LNCaP clone FGC (cell line): ENCODE measurements around the gene SOHLH1.

Source experiments
- DNase-seq: peaks from one replicate; pipeline ENCODE4 v3.0.0-alpha.2; 2011; ENCODE audit warnings: low read depth
- H3K4me3 ChIP-seq: 2 replicates; pipeline ENCODE4 v1.5.1; 2011; ENCODE audit warnings: mild to moderate bottlenecking, low read depth, low read length, control low read depth
- TF ChIP-seq, protein P1 (sequence below): IDR thresholded peaks from 2 replicates; pipeline ENCODE4 v1.5.1; 2012; ENCODE audit warnings: mild to moderate bottlenecking; ENCODE audit not compliant: control insufficient read depth, insufficient read depth; ENCODE audit errors: extremely low read depth

SOHLH1 gene

DNA sequence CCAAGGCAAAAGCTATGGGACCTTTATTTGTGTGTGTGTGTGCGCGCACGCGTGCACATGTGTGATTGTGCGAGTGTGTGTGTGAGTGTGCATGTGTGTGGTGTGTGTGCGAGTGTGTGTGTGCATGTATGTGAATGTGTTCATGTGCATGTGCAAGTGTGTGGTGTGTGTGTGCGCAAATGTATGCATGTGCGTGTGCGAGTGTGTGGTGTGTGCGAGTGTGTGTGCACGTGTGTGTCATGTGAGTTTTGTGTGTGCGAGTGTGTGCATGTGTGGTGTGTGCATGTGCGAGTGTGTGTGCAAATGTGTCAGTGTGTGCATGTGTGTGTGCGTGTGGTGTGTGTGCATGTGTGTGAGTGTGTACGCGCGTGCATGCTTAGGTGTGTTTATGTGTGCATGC, 48.9 kb downstream of the SOHLH1 start:
- no peak overlapping the region for H3K4me3 ChIP-seq
- DNase-seq, result no peak
- TF ChIP-seq, protein P1, sequence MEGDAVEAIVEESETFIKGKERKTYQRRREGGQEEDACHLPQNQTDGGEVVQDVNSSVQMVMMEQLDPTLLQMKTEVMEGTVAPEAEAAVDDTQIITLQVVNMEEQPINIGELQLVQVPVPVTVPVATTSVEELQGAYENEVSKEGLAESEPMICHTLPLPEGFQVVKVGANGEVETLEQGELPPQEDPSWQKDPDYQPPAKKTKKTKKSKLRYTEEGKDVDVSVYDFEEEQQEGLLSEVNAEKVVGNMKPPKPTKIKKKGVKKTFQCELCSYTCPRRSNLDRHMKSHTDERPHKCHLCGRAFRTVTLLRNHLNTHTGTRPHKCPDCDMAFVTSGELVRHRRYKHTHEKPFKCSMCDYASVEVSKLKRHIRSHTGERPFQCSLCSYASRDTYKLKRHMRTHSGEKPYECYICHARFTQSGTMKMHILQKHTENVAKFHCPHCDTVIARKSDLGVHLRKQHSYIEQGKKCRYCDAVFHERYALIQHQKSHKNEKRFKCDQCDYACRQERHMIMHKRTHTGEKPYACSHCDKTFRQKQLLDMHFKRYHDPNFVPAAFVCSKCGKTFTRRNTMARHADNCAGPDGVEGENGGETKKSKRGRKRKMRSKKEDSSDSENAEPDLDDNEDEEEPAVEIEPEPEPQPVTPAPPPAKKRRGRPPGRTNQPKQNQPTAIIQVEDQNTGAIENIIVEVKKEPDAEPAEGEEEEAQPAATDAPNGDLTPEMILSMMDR, result no peak

DNA sequence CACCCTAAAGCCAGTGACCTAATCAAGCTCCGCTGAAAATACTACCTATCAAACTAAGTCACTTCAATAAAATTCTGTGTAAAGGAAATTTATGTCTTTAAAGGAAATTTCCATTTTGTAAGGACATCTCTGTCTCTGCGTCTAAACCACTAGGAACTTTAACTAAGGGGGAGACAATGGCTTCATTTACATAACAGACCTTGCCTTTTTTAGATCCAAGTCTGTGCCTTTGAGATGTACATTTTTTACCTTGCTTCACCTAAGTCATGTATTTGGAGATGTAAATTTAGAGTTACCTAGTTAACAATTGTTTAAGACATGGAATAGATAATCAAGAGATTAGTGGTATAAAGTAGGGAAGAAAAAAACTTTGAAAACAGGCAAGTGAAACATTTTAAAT, 49.8 kb downstream of the SOHLH1 start:
- TF ChIP-seq, protein P1, result no peak
- H3K4me3 ChIP-seq, result no peak overlapping the region
- no peak for DNase-seq

DNA sequence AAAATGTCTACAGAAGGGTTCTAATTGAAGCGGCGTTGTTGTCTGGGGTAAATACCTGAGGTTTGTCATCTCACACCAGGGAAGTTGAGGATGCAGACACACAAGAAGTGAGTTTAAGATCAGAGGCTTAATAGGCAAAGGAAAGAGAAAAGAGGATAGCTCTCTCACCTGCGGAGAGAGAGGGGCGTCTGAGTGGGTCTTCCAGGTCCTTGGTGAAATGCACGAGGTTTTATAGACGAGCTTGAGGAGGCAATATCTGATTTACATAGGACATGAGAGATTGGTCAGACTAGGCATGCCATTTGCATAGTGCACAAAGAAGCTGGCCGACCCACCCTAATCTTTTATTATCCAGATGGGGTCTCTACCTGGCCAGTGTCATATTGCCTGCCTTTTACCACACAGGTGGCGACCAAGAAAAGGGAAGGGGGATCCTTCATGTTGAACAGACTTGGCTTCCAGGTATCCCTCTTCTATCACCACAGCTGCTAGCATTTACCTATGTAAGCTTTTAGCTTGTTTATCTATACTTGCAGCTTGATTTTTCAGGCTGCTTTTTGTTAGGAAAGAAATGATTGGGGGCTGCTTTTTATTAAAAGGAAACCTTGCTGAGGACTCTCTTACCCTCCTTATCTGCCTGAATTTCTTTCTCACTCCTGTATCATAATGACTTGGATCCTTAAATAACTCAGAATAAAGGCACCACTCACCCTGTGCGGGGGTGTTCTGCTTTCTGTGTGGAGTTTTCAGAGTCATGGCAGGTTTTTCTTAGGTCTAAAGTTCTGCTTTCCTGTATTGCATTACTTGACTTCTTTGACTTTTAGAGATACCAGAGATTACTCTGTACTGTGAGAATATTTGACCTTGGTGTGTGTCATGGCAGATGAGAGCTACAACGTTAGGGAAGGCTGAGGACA, 50.5 kb downstream of the SOHLH1 start:
- TF ChIP-seq, protein P1, result no peak
- H3K4me3 ChIP-seq, result no peak overlapping the region
- DNase-seq, result no peak

DNA sequence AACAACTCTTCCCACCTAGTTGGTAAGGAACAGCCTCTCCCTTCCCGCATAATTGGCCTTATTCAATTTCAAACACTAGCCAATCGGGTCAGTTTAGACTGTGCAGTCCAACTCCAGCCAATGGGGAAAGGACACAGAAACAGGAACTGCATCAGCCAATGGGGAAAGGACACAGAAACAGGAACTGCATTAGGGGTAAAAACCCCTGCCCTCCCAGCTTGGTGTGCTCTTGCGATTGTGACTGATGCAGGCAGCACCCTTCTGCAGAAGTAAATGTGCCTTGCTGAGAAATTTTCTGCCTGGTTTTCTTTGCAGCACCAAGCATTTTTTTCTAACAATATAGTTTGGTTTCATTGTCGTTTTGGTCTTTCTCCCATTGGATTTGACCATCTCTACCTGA, 51.4 kb downstream of the SOHLH1 start:
- DNase-seq, result no peak
- no peak overlapping the region for H3K4me3 ChIP-seq
- TF ChIP-seq, protein P1, result no peak

DNA sequence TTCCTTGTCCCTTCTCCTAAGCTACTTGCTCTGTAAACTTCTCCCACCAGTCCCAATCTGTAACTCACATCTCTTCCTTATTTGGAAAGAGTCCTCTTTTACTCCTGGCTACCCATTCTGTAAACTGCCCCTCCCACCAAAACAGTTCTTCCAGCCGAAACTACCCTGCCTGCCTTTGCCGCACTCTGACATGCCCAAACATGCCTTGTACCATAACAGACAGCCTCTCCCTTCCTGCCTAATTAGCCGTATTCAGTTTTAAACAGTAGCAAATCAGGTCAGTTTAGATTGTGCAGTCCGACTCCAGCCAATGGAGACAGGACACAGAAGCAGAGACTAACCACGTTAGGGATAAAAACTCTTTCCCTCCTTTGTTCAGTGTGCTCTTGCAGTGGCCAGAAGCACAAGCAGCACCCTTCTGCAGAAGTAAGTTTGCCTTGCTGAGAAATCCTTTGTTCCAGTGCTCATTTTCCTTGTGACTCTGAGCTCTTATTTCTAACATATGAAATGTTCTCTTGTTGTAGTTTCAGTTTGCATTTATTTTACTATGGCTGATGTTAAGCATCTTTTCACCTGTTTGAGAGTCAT, 54.6 kb downstream of the SOHLH1 start:
- no peak overlapping the region for H3K4me3 ChIP-seq
- no peak for DNase-seq
- TF ChIP-seq, protein P1, result no peak
